K562 (cell line): ENCODE data around the gene SPHKAP. TPM values are rescaled to one million over a fixed set of nuclear protein-coding genes. Genes with fewer than 3 reads are reported as not detected.

Experiments used
- GABPA ChIP-seq: fragments of 200-800 bp; sonication (Bioruptor generic); conservative IDR thresholded peaks from 2 replicates; pipeline ENCODE4 v1.6.1; 2016; ENCODE audit warnings: low read depth, missing genetic modification characterization, missing compliant biosample characterization
- KAT8 ChIP-seq: fragments of 450-650 bp; IDR thresholded peaks from 2 replicates; pipeline ENCODE4 v1.6.1; 2016; ENCODE audit warnings: low read depth, mild to moderate bottlenecking
- MAFG ChIP-seq: fragments of 450-650 bp; conservative IDR thresholded peaks from 2 replicates; pipeline ENCODE4 v1.6.1; 2016; ENCODE audit warnings: missing genetic modification characterization, missing compliant biosample characterization
- MED1 ChIP-seq: sonication (generic); formaldehyde crosslinking; IDR thresholded peaks from 2 replicates; pipeline ENCODE4 v1.8.1; 2023; ENCODE audit warnings: missing genetic modification reagents, borderline replicate concordance
- PRMT5 ChIP-seq: sonication (generic); formaldehyde crosslinking; IDR thresholded peaks from 2 replicates; pipeline ENCODE4 v1.5.0; 2020; ENCODE audit warnings: missing genetic modification reagents
- RBM25 ChIP-seq: fragments of 200-400 bp; formaldehyde crosslinking; IDR thresholded peaks from 2 replicates; pipeline ENCODE4 v1.6.1; 2018; ENCODE audit warnings: low read length, low read depth, moderate library complexity; ENCODE audit not compliant: severe bottlenecking
- TEAD2 ChIP-seq: fragments of 450-650 bp; IDR thresholded peaks from 2 replicates; pipeline ENCODE4 v1.6.1; 2016; ENCODE audit warnings: missing genetic modification characterization, control low read depth, missing compliant biosample characterization
- TEAD4 ChIP-seq, 2 experiments: sonication (generic) in 1 of 2; formaldehyde crosslinking in 1 of 2; IDR thresholded peaks; 2 replicates each; pipeline versions ENCODE4 v1.6.1 to v1.8.0; 2012 to 2022; ENCODE audit warnings: borderline replicate concordance in 1 of 2, inconsistent platforms in 1 of 2, low read length in 1 of 2, mild to moderate bottlenecking in 1 of 2, missing genetic modification reagents in 1 of 2
- XRCC4 ChIP-seq: IDR thresholded peaks from one replicate; pipeline ENCODE4 v1.6.1; 2011; ENCODE audit not compliant: insufficient read depth, insufficient read length; ENCODE audit errors: extremely low read depth
- ZNF274 ChIP-seq: IDR thresholded peaks from 2 replicates; pipeline ENCODE4 v1.6.1; 2011; ENCODE audit warnings: low read depth, mild to moderate bottlenecking, low read length, moderate library complexity, borderline replicate concordance
- ZNF408 ChIP-seq: fragments of 250-450 bp; sonication (Bioruptor Pico); IDR thresholded peaks from 2 replicates; pipeline ENCODE4 v1.4.0; 2020; ENCODE audit warnings: low read depth, mild to moderate bottlenecking, moderate library complexity
- polyA plus RNA-seq, 8 experiments: library from polyadenylated mRNA; depleted of rRNA in 4 of 8; stranded (reverse) in 5 of 8; unstranded in 3 of 8; fragments of >200 nt; fragmentation: Nextera tagmentation in 2 of 8; fragmentation: Illumina TruSeq in 1 of 8; extraction: Ambion mirVana in 2 of 8; extraction: Trizol in 1 of 8; gene quantifications; 2 replicates each; pipeline versions ENCODE4 v1.2.1 to v1.2.3, GENCODE V29; 2011 to 2014; ENCODE audit warnings: inconsistent platforms in 1 of 8, missing spikeins in 1 of 8
- total RNA-seq, 7 experiments: library from RNA; depleted of rRNA in 6 of 7; stranded (reverse); fragments of >200 nt in 6 of 7; fragmentation: Illumina TruSeq in 2 of 7; extraction: Trizol in 2 of 7; gene quantifications; 2 replicates each; pipeline versions ENCODE4 v1.2.1 to v1.2.3, GENCODE V29; 2011 to 2021; ENCODE audit warnings: low replicate concordance in 1 of 7
- TF ChIP-seq, protein P1 (sequence below): fragments of 200-600 bp; sonication (generic); IDR thresholded peaks from one replicate; pipeline ENCODE4 v1.6.1; 2012; ENCODE audit warnings: mild to moderate bottlenecking, low read depth, low read length, inconsistent platforms
- TF ChIP-seq, protein P2 (sequence below): fragments of 450-650 bp; IDR thresholded peaks from 2 replicates; pipeline ENCODE4 v1.6.1; 2016; ENCODE audit warnings: missing biosample characterization, missing genetic modification characterization
- TF ChIP-seq, protein P3 (sequence below): fragments of 250-450 bp; sonication (Bioruptor Pico); IDR thresholded peaks from 2 replicates; pipeline ENCODE4 v1.8.0; 2021; ENCODE audit warnings: moderate library complexity, mild to moderate bottlenecking, inconsistent platforms

Gene SPHKAP
- total and polyA plus RNA-seq, 9 of the 15 experiments (the other 6 are each of a cell fraction or from before 2014, with no cell fraction given): not detected

DNA sequence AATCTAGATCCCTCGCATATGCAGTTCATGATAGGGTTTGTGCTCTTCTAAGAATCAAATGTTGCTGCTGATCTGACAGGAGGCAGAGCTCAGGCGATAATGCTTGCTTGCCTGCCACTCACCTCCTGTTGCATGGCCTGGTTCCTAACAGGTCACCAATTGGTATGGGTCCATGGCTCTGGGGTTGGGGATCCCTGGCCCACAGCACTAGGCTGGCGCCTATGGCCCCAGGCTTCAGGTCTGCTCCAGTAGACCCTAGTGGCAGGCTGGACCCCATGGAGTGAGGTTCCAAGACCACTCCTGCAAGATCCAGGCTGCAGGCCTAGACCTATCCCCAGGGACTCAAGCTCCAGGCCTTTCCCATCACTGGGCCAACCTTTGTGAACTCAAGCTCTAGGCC lies 102.3 kb downstream of the SPHKAP start (continued):
- TF ChIP-seq, protein P1, sequence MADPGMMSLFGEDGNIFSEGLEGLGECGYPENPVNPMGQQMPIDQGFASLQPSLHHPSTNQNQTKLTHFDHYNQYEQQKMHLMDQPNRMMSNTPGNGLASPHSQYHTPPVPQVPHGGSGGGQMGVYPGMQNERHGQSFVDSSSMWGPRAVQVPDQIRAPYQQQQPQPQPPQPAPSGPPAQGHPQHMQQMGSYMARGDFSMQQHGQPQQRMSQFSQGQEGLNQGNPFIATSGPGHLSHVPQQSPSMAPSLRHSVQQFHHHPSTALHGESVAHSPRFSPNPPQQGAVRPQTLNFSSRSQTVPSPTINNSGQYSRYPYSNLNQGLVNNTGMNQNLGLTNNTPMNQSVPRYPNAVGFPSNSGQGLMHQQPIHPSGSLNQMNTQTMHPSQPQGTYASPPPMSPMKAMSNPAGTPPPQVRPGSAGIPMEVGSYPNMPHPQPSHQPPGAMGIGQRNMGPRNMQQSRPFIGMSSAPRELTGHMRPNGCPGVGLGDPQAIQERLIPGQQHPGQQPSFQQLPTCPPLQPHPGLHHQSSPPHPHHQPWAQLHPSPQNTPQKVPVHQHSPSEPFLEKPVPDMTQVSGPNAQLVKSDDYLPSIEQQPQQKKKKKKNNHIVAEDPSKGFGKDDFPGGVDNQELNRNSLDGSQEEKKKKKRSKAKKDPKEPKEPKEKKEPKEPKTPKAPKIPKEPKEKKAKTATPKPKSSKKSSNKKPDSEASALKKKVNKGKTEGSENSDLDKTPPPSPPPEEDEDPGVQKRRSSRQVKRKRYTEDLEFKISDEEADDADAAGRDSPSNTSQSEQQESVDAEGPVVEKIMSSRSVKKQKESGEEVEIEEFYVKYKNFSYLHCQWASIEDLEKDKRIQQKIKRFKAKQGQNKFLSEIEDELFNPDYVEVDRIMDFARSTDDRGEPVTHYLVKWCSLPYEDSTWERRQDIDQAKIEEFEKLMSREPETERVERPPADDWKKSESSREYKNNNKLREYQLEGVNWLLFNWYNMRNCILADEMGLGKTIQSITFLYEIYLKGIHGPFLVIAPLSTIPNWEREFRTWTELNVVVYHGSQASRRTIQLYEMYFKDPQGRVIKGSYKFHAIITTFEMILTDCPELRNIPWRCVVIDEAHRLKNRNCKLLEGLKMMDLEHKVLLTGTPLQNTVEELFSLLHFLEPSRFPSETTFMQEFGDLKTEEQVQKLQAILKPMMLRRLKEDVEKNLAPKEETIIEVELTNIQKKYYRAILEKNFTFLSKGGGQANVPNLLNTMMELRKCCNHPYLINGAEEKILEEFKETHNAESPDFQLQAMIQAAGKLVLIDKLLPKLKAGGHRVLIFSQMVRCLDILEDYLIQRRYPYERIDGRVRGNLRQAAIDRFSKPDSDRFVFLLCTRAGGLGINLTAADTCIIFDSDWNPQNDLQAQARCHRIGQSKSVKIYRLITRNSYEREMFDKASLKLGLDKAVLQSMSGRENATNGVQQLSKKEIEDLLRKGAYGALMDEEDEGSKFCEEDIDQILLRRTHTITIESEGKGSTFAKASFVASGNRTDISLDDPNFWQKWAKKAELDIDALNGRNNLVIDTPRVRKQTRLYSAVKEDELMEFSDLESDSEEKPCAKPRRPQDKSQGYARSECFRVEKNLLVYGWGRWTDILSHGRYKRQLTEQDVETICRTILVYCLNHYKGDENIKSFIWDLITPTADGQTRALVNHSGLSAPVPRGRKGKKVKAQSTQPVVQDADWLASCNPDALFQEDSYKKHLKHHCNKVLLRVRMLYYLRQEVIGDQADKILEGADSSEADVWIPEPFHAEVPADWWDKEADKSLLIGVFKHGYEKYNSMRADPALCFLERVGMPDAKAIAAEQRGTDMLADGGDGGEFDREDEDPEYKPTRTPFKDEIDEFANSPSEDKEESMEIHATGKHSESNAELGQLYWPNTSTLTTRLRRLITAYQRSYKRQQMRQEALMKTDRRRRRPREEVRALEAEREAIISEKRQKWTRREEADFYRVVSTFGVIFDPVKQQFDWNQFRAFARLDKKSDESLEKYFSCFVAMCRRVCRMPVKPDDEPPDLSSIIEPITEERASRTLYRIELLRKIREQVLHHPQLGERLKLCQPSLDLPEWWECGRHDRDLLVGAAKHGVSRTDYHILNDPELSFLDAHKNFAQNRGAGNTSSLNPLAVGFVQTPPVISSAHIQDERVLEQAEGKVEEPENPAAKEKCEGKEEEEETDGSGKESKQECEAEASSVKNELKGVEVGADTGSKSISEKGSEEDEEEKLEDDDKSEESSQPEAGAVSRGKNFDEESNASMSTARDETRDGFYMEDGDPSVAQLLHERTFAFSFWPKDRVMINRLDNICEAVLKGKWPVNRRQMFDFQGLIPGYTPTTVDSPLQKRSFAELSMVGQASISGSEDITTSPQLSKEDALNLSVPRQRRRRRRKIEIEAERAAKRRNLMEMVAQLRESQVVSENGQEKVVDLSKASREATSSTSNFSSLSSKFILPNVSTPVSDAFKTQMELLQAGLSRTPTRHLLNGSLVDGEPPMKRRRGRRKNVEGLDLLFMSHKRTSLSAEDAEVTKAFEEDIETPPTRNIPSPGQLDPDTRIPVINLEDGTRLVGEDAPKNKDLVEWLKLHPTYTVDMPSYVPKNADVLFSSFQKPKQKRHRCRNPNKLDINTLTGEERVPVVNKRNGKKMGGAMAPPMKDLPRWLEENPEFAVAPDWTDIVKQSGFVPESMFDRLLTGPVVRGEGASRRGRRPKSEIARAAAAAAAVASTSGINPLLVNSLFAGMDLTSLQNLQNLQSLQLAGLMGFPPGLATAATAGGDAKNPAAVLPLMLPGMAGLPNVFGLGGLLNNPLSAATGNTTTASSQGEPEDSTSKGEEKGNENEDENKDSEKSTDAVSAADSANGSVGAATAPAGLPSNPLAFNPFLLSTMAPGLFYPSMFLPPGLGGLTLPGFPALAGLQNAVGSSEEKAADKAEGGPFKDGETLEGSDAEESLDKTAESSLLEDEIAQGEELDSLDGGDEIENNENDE: no peak
- no peak for TF ChIP-seq XRCC4
- TF ChIP-seq, protein P2, sequence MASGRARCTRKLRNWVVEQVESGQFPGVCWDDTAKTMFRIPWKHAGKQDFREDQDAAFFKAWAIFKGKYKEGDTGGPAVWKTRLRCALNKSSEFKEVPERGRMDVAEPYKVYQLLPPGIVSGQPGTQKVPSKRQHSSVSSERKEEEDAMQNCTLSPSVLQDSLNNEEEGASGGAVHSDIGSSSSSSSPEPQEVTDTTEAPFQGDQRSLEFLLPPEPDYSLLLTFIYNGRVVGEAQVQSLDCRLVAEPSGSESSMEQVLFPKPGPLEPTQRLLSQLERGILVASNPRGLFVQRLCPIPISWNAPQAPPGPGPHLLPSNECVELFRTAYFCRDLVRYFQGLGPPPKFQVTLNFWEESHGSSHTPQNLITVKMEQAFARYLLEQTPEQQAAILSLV: no peak
- no peak for TF ChIP-seq GABPA (tag)
- TF ChIP-seq TEAD4 (IDR thresholded peaks at IDR 0.05; ENCODE audit: low read length): no peak
- no peak for TF ChIP-seq TEAD4 (CRISPR knock-in tag; IDR thresholded peaks at IDR 0.05; ENCODE audit: borderline replicate concordance)
- no peak for TF ChIP-seq KAT8
- TF ChIP-seq ZNF408 (CRISPR knock-in tag): no peak
- no peak for TF ChIP-seq PRMT5 (CRISPR knock-in tag)
- TF ChIP-seq, protein P3, sequence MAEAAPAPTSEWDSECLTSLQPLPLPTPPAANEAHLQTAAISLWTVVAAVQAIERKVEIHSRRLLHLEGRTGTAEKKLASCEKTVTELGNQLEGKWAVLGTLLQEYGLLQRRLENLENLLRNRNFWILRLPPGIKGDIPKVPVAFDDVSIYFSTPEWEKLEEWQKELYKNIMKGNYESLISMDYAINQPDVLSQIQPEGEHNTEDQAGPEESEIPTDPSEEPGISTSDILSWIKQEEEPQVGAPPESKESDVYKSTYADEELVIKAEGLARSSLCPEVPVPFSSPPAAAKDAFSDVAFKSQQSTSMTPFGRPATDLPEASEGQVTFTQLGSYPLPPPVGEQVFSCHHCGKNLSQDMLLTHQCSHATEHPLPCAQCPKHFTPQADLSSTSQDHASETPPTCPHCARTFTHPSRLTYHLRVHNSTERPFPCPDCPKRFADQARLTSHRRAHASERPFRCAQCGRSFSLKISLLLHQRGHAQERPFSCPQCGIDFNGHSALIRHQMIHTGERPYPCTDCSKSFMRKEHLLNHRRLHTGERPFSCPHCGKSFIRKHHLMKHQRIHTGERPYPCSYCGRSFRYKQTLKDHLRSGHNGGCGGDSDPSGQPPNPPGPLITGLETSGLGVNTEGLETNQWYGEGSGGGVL (CRISPR knock-in tag): no peak
- TF ChIP-seq RBM25: no peak
- TF ChIP-seq TEAD2: no peak
- TF ChIP-seq MAFG (tag): no peak
- no peak for TF ChIP-seq MED1
- no peak for TF ChIP-seq ZNF274
